MCF 10A (cell line): Measurements from ENCODE around the gene NPIPB6. TPM values are rescaled to one million over a fixed set of nuclear protein-coding genes. Genes with fewer than 3 reads are reported as not detected.

Experiments used
- BruUV-seq: library from RNA; stranded (reverse); fragments of 400-500 nt; replicated peaks from 2 replicates; lab custom pipeline; 2021; lab: Mats Ljungman, UMichigan
- CTCF ChIA-PET: fragments of 300-600 bp; sonication (Branson Sonifier 250); formaldehyde crosslinking; extraction: SDS; loops from one replicate; lab custom pipeline; 2021; ENCODE audit warnings: antibody characterized with exemption, inconsistent platforms; lab: Yijun Ruan, JAX
- POLR2A ChIA-PET: fragments of 300-600, 350-650 bp; sonication (Branson Sonifier 250); formaldehyde crosslinking; extraction: SDS; loops from one replicate; lab custom pipeline; 2020; ENCODE audit warnings: antibody characterized with exemption, inconsistent platforms; lab: Yijun Ruan, JAX
- DNase-seq: peaks from one replicate; pipeline ENCODE4 v3.0.0-alpha.2; 2018; ENCODE audit not compliant: unreplicated experiment
- H3K27ac Mint-ChIP-seq: one replicate; pipeline ENCODE4 v1.8.0; 2022; ENCODE audit warnings: mild to moderate bottlenecking, low read depth, mixed read lengths; ENCODE audit not compliant: unreplicated experiment
- H3K27me3 Mint-ChIP-seq: one replicate; pipeline ENCODE4 v1.8.0; 2022; ENCODE audit warnings: mixed read lengths; ENCODE audit not compliant: insufficient read depth, unreplicated experiment
- H3K36me3 Mint-ChIP-seq: one replicate; pipeline ENCODE4 v1.8.0; 2022; ENCODE audit warnings: mild to moderate bottlenecking, moderate library complexity, mixed read lengths; ENCODE audit not compliant: insufficient read depth, unreplicated experiment
- H3K4me1 Mint-ChIP-seq: one replicate; pipeline ENCODE4 v1.8.0; 2022; ENCODE audit warnings: mixed read lengths; ENCODE audit not compliant: insufficient read depth, unreplicated experiment
- H3K4me3 Mint-ChIP-seq: one replicate; pipeline ENCODE4 v1.8.0; 2022; ENCODE audit warnings: mild to moderate bottlenecking, moderate library complexity, mixed read lengths; ENCODE audit not compliant: unreplicated experiment
- H3K9me3 Mint-ChIP-seq: one replicate; pipeline ENCODE4 v1.8.0; 2022; ENCODE audit warnings: mixed read lengths; ENCODE audit not compliant: unreplicated experiment
- intact Hi-C: fragments of 100-400 bp; cut with micrococcal nuclease; formaldehyde crosslinking; loops from 2 replicates; pipeline ENCODE4 v1.14.1; 2022
- total RNA-seq: library from RNA; stranded (reverse); gene quantifications from 2 replicates; pipeline ENCODE4 v1.2.3, GENCODE V29; 2022
- TF ChIP-seq, protein P1 (sequence below): fragments of 200-600 bp; IDR thresholded peaks from one replicate; pipeline ENCODE4 v1.8.0; 2022; ENCODE audit warnings: antibody characterized with exemption, mild to moderate bottlenecking; ENCODE audit not compliant: unreplicated experiment

The NPIPB6 gene
- total RNA-seq, 1 experiment from 2014 or later = 1.6 TPM

DNA sequence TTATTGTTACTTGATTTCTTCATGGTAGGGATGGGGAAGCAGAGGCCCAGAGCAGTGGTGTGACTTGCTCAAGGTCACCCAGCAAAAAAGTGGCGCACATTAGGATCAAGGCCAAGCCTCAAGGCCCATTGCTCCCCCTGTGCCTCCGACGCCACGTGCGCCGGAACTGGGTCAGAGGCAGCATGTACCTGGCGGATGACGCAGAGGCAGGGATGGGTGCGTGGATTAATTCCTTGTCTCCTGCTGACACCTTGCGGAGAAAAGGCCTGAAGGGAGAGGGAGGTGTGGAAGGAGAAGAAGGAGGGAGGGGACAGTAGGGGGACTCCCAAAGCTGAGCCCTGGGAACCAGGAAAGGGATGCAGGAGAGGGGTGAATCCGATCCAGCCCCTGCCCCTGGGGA lies 52.5 kb downstream of the NPIPB6 start:
- H3K4me1 Mint-ChIP-seq = no peaks in the 10 kb centered on the region
- ChIA-PET CTCF (interaction anchor here (0.6 to 1.4 kb wide), 3 partner anchors 10 to 50 kb away, joined by 3 to 8 read pairs (median 5); no protein-coding TSS in a partner anchor), POLR2A (interaction anchor here (0.6 kb wide), 1 partner anchor 16 kb away, joined by 3 read pairs; no protein-coding TSS in a partner anchor)
- intact Hi-C loops = no loop called here
- no peaks in the 10 kb centered on the region for H3K36me3 Mint-ChIP-seq
- no TSS peak for BruUV-seq
- TF ChIP-seq, protein P1, sequence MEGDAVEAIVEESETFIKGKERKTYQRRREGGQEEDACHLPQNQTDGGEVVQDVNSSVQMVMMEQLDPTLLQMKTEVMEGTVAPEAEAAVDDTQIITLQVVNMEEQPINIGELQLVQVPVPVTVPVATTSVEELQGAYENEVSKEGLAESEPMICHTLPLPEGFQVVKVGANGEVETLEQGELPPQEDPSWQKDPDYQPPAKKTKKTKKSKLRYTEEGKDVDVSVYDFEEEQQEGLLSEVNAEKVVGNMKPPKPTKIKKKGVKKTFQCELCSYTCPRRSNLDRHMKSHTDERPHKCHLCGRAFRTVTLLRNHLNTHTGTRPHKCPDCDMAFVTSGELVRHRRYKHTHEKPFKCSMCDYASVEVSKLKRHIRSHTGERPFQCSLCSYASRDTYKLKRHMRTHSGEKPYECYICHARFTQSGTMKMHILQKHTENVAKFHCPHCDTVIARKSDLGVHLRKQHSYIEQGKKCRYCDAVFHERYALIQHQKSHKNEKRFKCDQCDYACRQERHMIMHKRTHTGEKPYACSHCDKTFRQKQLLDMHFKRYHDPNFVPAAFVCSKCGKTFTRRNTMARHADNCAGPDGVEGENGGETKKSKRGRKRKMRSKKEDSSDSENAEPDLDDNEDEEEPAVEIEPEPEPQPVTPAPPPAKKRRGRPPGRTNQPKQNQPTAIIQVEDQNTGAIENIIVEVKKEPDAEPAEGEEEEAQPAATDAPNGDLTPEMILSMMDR = no peak
- no peak overlapping the region for H3K27ac Mint-ChIP-seq
- H3K4me3 Mint-ChIP-seq = no peak overlapping the region
- DNase-seq = no peak
- H3K9me3 Mint-ChIP-seq = no peaks in the 10 kb centered on the region
- peaks cover 38% of the 10 kb centered on the region for H3K27me3 Mint-ChIP-seq

DNA sequence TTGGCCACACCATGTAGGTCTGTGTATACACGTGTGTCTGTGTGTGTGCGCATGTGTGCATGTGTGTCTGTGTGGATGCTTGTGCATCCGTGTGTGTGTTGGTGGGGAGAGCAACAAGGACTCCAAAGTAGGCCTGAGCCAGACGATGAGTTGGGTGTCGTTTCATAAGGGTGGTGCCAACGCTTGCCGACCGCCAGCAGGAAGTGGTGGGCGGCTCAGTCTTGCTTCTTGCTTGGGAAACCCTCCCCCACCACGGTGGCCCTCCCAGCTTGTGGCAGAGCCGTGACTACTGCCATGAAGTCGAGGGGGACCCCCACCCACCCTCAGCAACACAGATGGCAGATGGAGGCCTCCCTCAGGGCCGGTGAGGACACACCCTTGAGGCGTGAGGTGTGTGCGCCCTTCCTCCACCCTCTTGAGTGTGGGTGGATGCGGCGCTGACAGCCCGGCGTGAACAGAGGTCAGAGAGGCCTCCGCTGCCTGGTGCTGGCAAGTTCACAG lies 53.4 kb downstream of the NPIPB6 start:
- ChIA-PET POLR2A (no interaction called here), CTCF (interaction anchor here (0.6 kb wide), 2 partner anchors 11 to 49 kb away, joined by 3 to 8 read pairs; no protein-coding TSS in a partner anchor)
- intact Hi-C loops = no loop called here
- BruUV-seq = no TSS peak
- TF ChIP-seq, protein P1 = no peak
- no peak overlapping the region for H3K27ac Mint-ChIP-seq
- DNase-seq = no peak
- no peak overlapping the region for H3K4me3 Mint-ChIP-seq
- H3K36me3 Mint-ChIP-seq = no peaks in the 10 kb centered on the region
- H3K4me1 Mint-ChIP-seq = no peaks in the 10 kb centered on the region
- H3K27me3 Mint-ChIP-seq = peaks cover 37% of the 10 kb centered on the region
- no peaks in the 10 kb centered on the region for H3K9me3 Mint-ChIP-seq

DNA sequence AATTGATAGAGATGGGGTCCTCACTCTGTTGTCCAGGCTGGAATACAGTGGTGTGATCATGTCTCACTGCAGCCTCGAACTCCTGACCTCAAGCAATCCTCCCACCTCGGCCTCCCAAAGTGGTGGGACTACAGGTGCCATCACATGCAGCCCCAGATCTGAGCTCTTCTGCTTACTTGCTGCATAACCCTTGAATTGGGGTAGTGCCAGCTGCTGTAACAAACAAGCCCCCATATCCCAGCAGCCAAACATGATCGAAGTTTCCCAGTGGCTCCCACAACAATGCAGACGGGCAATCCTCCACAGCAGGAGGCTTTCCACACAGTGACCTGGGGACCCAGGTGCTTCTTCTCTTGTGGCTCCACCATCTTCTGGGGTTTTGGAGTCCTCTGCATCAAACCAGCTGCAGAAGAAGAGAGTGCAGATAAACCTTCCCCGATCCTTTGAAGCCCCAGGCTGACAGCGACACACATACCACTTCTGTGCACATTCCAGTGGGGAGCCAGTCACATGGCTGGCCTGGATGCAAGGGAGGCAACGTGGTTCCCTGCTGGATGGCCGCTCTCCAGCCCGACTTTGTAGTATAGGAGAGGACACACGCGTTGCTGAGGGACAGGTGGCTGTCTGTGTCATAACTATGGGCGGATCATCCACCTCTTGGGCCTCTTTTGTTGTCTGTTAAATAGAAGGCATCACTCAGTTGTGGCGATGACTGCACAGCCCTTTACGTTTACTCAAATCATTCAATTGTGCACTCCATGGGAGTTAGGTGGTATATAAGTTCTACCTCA lies 54.3 kb downstream of the NPIPB6 start:
- BruUV-seq = no TSS peak
- ChIA-PET CTCF (interaction anchor here (0.6 to 1.3 kb wide), 3 partner anchors 8 to 720 kb away, joined by 3 to 8 read pairs (median 4); no protein-coding TSS in a partner anchor), POLR2A (no interaction called here)
- TF ChIP-seq, protein P1 = no peak
- H3K4me3 Mint-ChIP-seq = no peak overlapping the region
- H3K4me1 Mint-ChIP-seq = no peaks in the 10 kb centered on the region
- H3K27ac Mint-ChIP-seq = no peak overlapping the region
- intact Hi-C loops = no loop called here
- no peaks in the 10 kb centered on the region for H3K36me3 Mint-ChIP-seq
- H3K27me3 Mint-ChIP-seq = peaks cover 32% of the 10 kb centered on the region
- no peak for DNase-seq
- no peaks in the 10 kb centered on the region for H3K9me3 Mint-ChIP-seq

DNA sequence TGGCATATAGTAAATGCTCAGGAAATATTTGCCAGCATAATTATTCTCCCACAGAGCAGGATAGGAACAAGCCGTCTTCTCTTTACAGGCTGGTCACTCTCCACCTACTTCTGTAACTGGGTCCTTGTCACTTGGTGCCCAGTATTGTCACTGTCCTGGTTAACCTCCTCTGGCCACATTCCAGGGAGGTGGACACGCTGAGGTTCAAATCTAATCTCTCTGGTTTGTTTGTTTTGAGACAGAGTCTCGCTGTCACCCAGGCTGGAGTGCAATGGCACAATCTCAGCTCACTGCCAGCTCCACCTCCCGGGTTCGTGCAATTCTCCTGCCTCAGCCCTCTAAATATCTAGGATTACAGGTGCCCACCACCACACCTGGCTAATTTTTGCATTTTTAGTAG lies 55.4 kb downstream of the NPIPB6 start:
- H3K4me1 Mint-ChIP-seq = no peaks in the 10 kb centered on the region
- ChIA-PET POLR2A (no interaction called here), CTCF (interaction anchor here (1.3 kb wide), 1 partner anchor 10 kb away, joined by 3 read pairs; no protein-coding TSS in a partner anchor)
- intact Hi-C loops = no loop called here
- H3K36me3 Mint-ChIP-seq = no peaks in the 10 kb centered on the region
- H3K27ac Mint-ChIP-seq = no peak overlapping the region
- TF ChIP-seq, protein P1 = no peak
- no peak for DNase-seq
- no peaks in the 10 kb centered on the region for H3K9me3 Mint-ChIP-seq
- H3K27me3 Mint-ChIP-seq = peaks cover 34% of the 10 kb centered on the region
- no TSS peak for BruUV-seq
- no peak overlapping the region for H3K4me3 Mint-ChIP-seq
